PC-3 (cell line): ENCODE data around the gene SPOP.

Experiments
- EZH2 ChIP-seq: fragments of 300-600 bp; sonication (generic); IDR thresholded peaks from one replicate; pipeline ENCODE4 v1.6.1; 2017; ENCODE audit warnings: antibody characterized with exemption, mild to moderate bottlenecking, low read length; ENCODE audit not compliant: unreplicated experiment
- TF ChIP-seq, protein P1 (sequence below): fragments of 300-600 bp; sonication (generic); conservative IDR thresholded peaks from 2 replicates; pipeline ENCODE4 v1.5.1; 2017; ENCODE audit warnings: antibody characterized with exemption, low read depth, mild to moderate bottlenecking, low read length

DNA sequence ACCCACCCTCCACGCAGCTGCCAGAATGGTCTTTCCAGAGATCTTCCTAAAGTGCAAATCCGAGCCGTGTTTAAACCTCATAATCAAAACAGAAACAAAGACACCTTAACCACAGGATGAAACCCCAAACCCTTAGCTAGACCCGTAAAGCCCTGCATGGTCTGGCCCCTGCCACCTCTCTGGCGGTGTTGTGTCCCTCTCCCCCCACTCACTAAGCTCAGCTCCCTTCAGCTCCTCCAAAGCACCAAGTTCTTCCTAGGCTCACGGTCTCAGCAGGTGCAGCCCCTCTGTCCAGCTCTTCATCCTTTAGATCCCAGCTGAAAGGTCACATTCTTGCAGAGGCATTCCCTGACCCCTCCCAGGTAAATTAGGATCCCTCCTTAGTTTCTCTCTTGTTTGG is 106.6 kb downstream of the SPOP start:
- TF ChIP-seq EZH2 = no peak
- TF ChIP-seq, protein P1, sequence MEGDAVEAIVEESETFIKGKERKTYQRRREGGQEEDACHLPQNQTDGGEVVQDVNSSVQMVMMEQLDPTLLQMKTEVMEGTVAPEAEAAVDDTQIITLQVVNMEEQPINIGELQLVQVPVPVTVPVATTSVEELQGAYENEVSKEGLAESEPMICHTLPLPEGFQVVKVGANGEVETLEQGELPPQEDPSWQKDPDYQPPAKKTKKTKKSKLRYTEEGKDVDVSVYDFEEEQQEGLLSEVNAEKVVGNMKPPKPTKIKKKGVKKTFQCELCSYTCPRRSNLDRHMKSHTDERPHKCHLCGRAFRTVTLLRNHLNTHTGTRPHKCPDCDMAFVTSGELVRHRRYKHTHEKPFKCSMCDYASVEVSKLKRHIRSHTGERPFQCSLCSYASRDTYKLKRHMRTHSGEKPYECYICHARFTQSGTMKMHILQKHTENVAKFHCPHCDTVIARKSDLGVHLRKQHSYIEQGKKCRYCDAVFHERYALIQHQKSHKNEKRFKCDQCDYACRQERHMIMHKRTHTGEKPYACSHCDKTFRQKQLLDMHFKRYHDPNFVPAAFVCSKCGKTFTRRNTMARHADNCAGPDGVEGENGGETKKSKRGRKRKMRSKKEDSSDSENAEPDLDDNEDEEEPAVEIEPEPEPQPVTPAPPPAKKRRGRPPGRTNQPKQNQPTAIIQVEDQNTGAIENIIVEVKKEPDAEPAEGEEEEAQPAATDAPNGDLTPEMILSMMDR = no peak
